ENCODE results near the gene PHKA2.

GRCh38 chrX:19017271-19017670, 33.4 kb upstream of the PHKA2 start:
- TF ChIP-seq CTCF (IDR thresholded peaks at IDR 0.05) (no peak), POLR2A (IDR thresholded peaks at IDR 0.05) (no peak)

Measured in suprapubic skin (tissue), 3 donors.